H1 (cell line): ENCODE data around the gene HDAC7. TPM values are rescaled to one million over a fixed set of nuclear protein-coding genes. Genes with fewer than 3 reads are reported as not detected.

ENCODE experiments used
- CTCF ChIA-PET: fragments of 300-600 bp; sonication (Branson Sonifier 250); formaldehyde crosslinking; loops from one replicate; lab custom pipeline; 2021; ENCODE audit not compliant: partially characterized antibody; lab: Charles Lee
- POLR2A ChIA-PET: fragments of 300-600 bp; sonication (Branson Sonifier 250); formaldehyde crosslinking; loops from one replicate; lab custom pipeline; 2021; ENCODE audit warnings: inconsistent platforms; ENCODE audit not compliant: partially characterized antibody; lab: Charles Lee
- DNase-seq, 2 experiments: peaks; one replicate each; pipeline versions ENCODE4 v3.0.0 to v3.0.0-alpha.2; 2010 to 2022; ENCODE audit warnings: low spot score in 2 of 2, low read depth in 1 of 2, mixed read lengths in 1 of 2
- FAIRE-seq: peaks from 2 replicates; lab custom pipeline; 2011; peaks lifted over from hg19 to GRCh38; lab: Jason Lieb, UNC
- H2AFZ ChIP-seq: 2 replicates; pipeline ENCODE4 v1.8.1; 2012; ENCODE audit warnings: low read length, inconsistent platforms
- H2AK5ac ChIP-seq: 2 replicates; pipeline ENCODE4 v1.6.1; 2013; ENCODE audit warnings: low read depth, low read length
- H2BK120ac ChIP-seq: replicated peaks from 2 replicates; pipeline ENCODE3; 2013; ENCODE audit warnings: low read depth, low read length, inconsistent platforms
- H2BK12ac ChIP-seq: 2 replicates; pipeline ENCODE4 v1.6.1; 2013; ENCODE audit warnings: low read depth, low read length
- H2BK15ac ChIP-seq: 2 replicates; pipeline ENCODE4 v1.6.1; 2013; ENCODE audit warnings: low read length
- H2BK20ac ChIP-seq: 2 replicates; pipeline ENCODE4 v1.6.1; 2013; ENCODE audit warnings: low read length
- H2BK5ac ChIP-seq: 2 replicates; pipeline ENCODE4 v1.6.1; 2013; ENCODE audit warnings: low read depth, low read length
- H3K14ac ChIP-seq: 2 replicates; pipeline ENCODE4 v1.6.1; 2013; ENCODE audit warnings: inconsistent platforms; ENCODE audit not compliant: insufficient read length
- H3K18ac ChIP-seq: 2 replicates; pipeline ENCODE4 v1.6.1; 2013; ENCODE audit warnings: low read length; ENCODE audit errors: extremely low read depth
- H3K23ac ChIP-seq: 2 replicates; pipeline ENCODE4 v1.6.1; 2013; ENCODE audit warnings: inconsistent platforms; ENCODE audit not compliant: insufficient read length
- H3K23me2 ChIP-seq: 2 replicates; pipeline ENCODE4 v1.6.1; 2013; ENCODE audit warnings: low read depth, low read length
- H3K27ac ChIP-seq: 2 replicates; pipeline ENCODE4 v1.6.1; 2011; ENCODE audit warnings: low read depth, low read length, inconsistent platforms
- H3K27me3 ChIP-seq, 4 experiments: replicated peaks in 1 of 4; 1 replicate in 1 of 4; 2 replicates in 3 of 4; pipeline versions ENCODE4 v1.6.1 to v1.8.1; 2011 to 2013; ENCODE audit warnings: low read length in 3 of 4, mild to moderate bottlenecking in 3 of 4, inconsistent platforms in 2 of 4, mixed read lengths in 2 of 4, moderate library complexity in 1 of 4; ENCODE audit not compliant: control insufficient read depth in 3 of 4, insufficient read depth in 3 of 4; ENCODE audit errors: extremely low read depth in 1 of 4
- H3K36me3 ChIP-seq, 4 experiments: 2 replicates each; pipeline versions ENCODE4 v1.6.1 to v1.8.1; 2011 to 2013; ENCODE audit warnings: mild to moderate bottlenecking in 4 of 4, low read length in 3 of 4, moderate library complexity in 2 of 4, control low read depth in 1 of 4, inconsistent platforms in 1 of 4; ENCODE audit not compliant: insufficient read depth in 4 of 4, control insufficient read depth in 2 of 4
- H3K4ac ChIP-seq: replicated peaks from 2 replicates; pipeline ENCODE3; 2013; ENCODE audit warnings: low read length, low read depth, mixed read lengths, inconsistent platforms; ENCODE audit not compliant: insufficient read length
- H3K4me1 ChIP-seq, 4 experiments: replicated peaks in 1 of 4; 1 replicate in 1 of 4; 2 replicates in 3 of 4; pipeline versions ENCODE4 v1.6.1 to v1.8.1; 2011 to 2013; ENCODE audit warnings: low read length in 3 of 4, inconsistent platforms in 2 of 4, mixed read lengths in 1 of 4; ENCODE audit not compliant: insufficient read depth in 4 of 4, control insufficient read depth in 3 of 4
- H3K4me2 ChIP-seq, 2 experiments: 2 replicates each; pipeline versions ENCODE4 v1.6.1 to v1.8.1; 2011 to 2013; ENCODE audit warnings: low read depth in 2 of 2, low read length in 2 of 2, control low read depth in 1 of 2, inconsistent platforms in 1 of 2, mild to moderate bottlenecking in 1 of 2; ENCODE audit not compliant: insufficient read depth in 1 of 2
- H3K4me3 ChIP-seq, 4 experiments: fragments of 200-600, 300-600 bp in 1 of 4; sonication (generic), shearing (Covaris generic), sonication (Bioruptor Twin) in 1 of 4; 2 replicates each; pipeline versions ENCODE4 v1.5.1 to v1.8.1; 2011 to 2016; ENCODE audit warnings: low read length in 4 of 4, low read depth in 3 of 4, control low read depth in 2 of 4, inconsistent platforms in 2 of 4, mild to moderate bottlenecking in 2 of 4, mixed read lengths in 1 of 4, moderate library complexity in 1 of 4; ENCODE audit not compliant: insufficient read depth in 2 of 4; ENCODE audit errors: extremely low read depth in 1 of 4
- H3K56ac ChIP-seq: replicated peaks from 2 replicates; pipeline ENCODE3; 2013; ENCODE audit warnings: low read depth, mild to moderate bottlenecking, mixed read lengths, low read length, inconsistent platforms; ENCODE audit not compliant: insufficient read length
- H3K79me1 ChIP-seq: 2 replicates; pipeline ENCODE4 v1.6.1; 2013; ENCODE audit warnings: low read depth, low read length, control low read depth
- H3K79me2 ChIP-seq, 2 experiments: 2 replicates each; pipeline versions ENCODE4 v1.6.1 to v1.8.1; 2012 to 2013; ENCODE audit warnings: low read length in 2 of 2, mild to moderate bottlenecking in 2 of 2, inconsistent platforms in 1 of 2; ENCODE audit not compliant: insufficient read depth in 2 of 2, control insufficient read depth in 1 of 2
- H3K9ac ChIP-seq, 4 experiments: replicated peaks in 1 of 4; 1 replicate in 1 of 4; 2 replicates in 3 of 4; pipeline versions ENCODE4 v1.6.1 to v1.8.1; 2011 to 2013; ENCODE audit warnings: low read depth in 3 of 4, low read length in 3 of 4, control low read depth in 2 of 4, mild to moderate bottlenecking in 2 of 4, moderate library complexity in 2 of 4, inconsistent platforms in 1 of 4; ENCODE audit errors: extremely low read depth in 1 of 4
- H3K9me3 ChIP-seq, 2 experiments: 2 replicates each; pipeline versions ENCODE4 v1.6.1 to v1.8.1; 2012 to 2013; ENCODE audit warnings: mild to moderate bottlenecking in 2 of 2, moderate library complexity in 2 of 2, control low read depth in 1 of 2, inconsistent platforms in 1 of 2, low read depth in 1 of 2, low read length in 1 of 2, mixed read lengths in 1 of 2; ENCODE audit not compliant: insufficient read depth in 2 of 2
- H4K20me1 ChIP-seq, 2 experiments: replicated peaks in 1 of 2; 2 replicates each; pipeline versions ENCODE3 to v1.8.1; 2011 to 2013; ENCODE audit warnings: inconsistent platforms in 2 of 2, low read length in 2 of 2, mild to moderate bottlenecking in 1 of 2; ENCODE audit not compliant: insufficient read depth in 2 of 2, control insufficient read depth in 1 of 2
- H4K5ac ChIP-seq: 2 replicates; pipeline ENCODE4 v1.6.1; 2013; ENCODE audit warnings: low read length, low read depth, mixed read lengths, inconsistent platforms; ENCODE audit not compliant: insufficient read length
- H4K8ac ChIP-seq: 2 replicates; pipeline ENCODE4 v1.8.0; 2013; ENCODE audit warnings: mild to moderate bottlenecking, moderate library complexity, low read length, inconsistent platforms; ENCODE audit not compliant: insufficient read depth; ENCODE audit errors: extremely low read depth
- H4K91ac ChIP-seq: replicated peaks from 2 replicates; pipeline ENCODE3; 2013; ENCODE audit warnings: low read length, mixed read lengths, inconsistent platforms; ENCODE audit not compliant: insufficient read length
- FOSL1 ChIP-seq: IDR thresholded peaks from 2 replicates; pipeline ENCODE4 v1.6.1; 2011; ENCODE audit warnings: mild to moderate bottlenecking, low read depth, low read length, moderate library complexity; ENCODE audit not compliant: insufficient read depth
- JUN ChIP-seq: IDR thresholded peaks from 2 replicates; pipeline ENCODE4 v1.6.1; 2011; ENCODE audit warnings: low read depth, mild to moderate bottlenecking, improper control_type of control experiment, low read length
- KDM4A ChIP-seq: IDR thresholded peaks from one replicate; pipeline ENCODE4 v1.7.1; 2012; ENCODE audit warnings: low read depth, mild to moderate bottlenecking, moderate library complexity, low read length, inconsistent platforms; ENCODE audit not compliant: severe bottlenecking
- POLR2A ChIP-seq, 2 experiments: IDR thresholded peaks; 1 replicate in 1 of 2; 2 replicates in 1 of 2; pipeline ENCODE4 v1.6.1; 2011; ENCODE audit warnings: low read depth in 2 of 2, low read length in 2 of 2, mild to moderate bottlenecking in 2 of 2; ENCODE audit errors: control extremely low read depth in 1 of 2
- SIX5 ChIP-seq: IDR thresholded peaks from 2 replicates; pipeline ENCODE4 v1.6.1; 2011; ENCODE audit warnings: mild to moderate bottlenecking, low read depth, low read length
- SP4 ChIP-seq: IDR thresholded peaks from 2 replicates; pipeline ENCODE4 v1.6.1; 2012; ENCODE audit warnings: low read length, inconsistent platforms
- TAF7 ChIP-seq: optimal IDR thresholded peaks from 2 replicates; pipeline ENCODE3; 2011; ENCODE audit warnings: low read depth, mild to moderate bottlenecking, inconsistent platforms, low read length, moderate library complexity, borderline replicate concordance
- TEAD4 ChIP-seq: IDR thresholded peaks from 2 replicates; pipeline ENCODE4 v1.6.1; 2012; ENCODE audit warnings: low read depth, low read length, inconsistent platforms, mixed read lengths
- WGBS, 2 experiments: shearing (Covaris generic) in 1 of 2; methylation state at CpG; one replicate each; pipeline versions ENCODE4 v1.1.6 to v1.1.7; 2013 to 2015; ENCODE audit warnings: low lambda C conversion rate in 2 of 2, mixed read lengths in 2 of 2, inconsistent platforms in 1 of 2, low coverage in 1 of 2, missing lambda C conversion rate in 1 of 2; ENCODE audit not compliant: insufficient replicate concordance in 2 of 2, insufficient coverage in 1 of 2, insufficient read length in 1 of 2; ENCODE audit errors: extremely low coverage in 1 of 2, missing lambda C conversion rate in 1 of 2; 5-methylcytosine and 5-hydroxymethylcytosine counted together
- polyA plus RNA-seq, 7 experiments: library from polyadenylated mRNA; depleted of rRNA in 3 of 7; stranded (reverse) in 5 of 7; unstranded in 2 of 7; fragments of >200 nt in 5 of 7; fragments of 200-250 nt in 2 of 7; gene quantifications; 1 replicate in 5 of 7; 2 replicates in 1 of 7; 4 replicates in 1 of 7; pipeline versions ENCODE4 v1.2.1 to v1.2.3, GENCODE V29; 2011 to 2013; ENCODE audit warnings: missing spikeins in 2 of 7, mixed read lengths in 2 of 7
- total RNA-seq: library from RNA; stranded (reverse); fragmentation: NEBNext Ultra II Directional; extraction: Animal tissue kit (Norgen Biotek cat#: 25700); gene quantifications from 2 replicates; pipeline ENCODE4 v1.2.1, GENCODE V29; 2021
- TF ChIP-seq, protein P1 (sequence below): IDR thresholded peaks from 2 replicates; pipeline ENCODE4 v1.6.1; 2012; ENCODE audit warnings: inconsistent platforms

Gene HDAC7
- total and polyA plus RNA-seq, 2 of the 8 experiments (the other 6 are each of a cell fraction or from before 2014, with no cell fraction given), result 25.5 to 84.9 TPM

DNA sequence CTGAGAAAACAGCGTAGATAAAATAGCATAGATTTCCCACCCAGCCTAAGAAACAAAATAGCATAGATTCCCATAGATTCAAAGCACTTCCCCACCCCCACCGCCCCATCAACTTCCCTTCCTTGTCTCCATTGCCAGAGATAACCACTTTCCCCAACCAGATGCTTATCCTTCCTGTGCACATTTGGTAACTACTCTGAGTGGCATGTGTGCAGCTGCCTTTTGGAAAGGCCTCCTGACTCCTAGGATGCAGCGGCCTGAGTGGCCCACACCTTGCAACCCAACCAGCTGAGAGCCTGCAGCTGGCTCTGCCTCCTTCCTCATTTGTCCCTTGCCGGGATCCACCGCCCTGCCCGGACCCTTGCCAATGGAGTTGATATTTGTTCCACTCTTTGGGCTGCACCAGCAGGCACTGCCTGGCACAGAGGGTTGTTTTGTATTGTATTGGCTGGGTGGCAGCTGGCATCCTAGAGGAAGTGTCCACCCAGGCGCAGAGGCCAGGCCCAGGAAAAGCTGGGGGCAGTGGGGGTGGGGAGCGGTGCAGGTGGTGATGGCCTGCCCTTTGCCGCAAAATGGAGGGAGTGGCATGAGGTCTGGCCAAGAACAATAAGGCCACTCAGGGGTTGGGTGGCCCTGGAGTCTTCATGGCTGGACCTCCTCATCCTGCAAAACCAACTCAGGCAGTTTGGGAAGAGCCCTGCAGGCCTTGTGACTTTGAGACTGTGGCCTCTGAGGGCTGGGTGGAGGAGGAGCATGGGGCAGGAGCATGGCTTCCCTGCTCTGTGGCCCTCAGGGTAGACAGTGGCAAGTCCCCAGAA is 41.8 kb downstream of the HDAC7 start:
- Histone ChIP-seq H3K18ac (peak overlapping the region; percentile 83), H3K27me3 (peaks cover 0 to 18% (median 11%) of the 10 kb centered on the region in 4 experiments; a peak in 4 of 7 replicates), H2BK5ac (0 out of 2 replicates have a peak overlapping the region, but pooled peaks have one; percentile 24), H3K36me3 (no peaks in the 10 kb centered on the region), H2BK120ac (no peak overlapping the region), H3K79me2 (no peaks in the 10 kb centered on the region), H3K56ac (no peak overlapping the region), H2AK5ac (no peak overlapping the region), H4K8ac (no peak overlapping the region; the same call in 1 of the 2 replicates), H2BK15ac (no peak overlapping the region), H3K4me2 (no peak overlapping the region; a peak in 1 of 4 replicates), H4K5ac (no peak overlapping the region), H3K23me2 (peaks cover 4% of the 10 kb centered on the region; the same call in 1 of the 2 replicates), H4K91ac (no peak overlapping the region), H3K4ac (no peak overlapping the region), H3K9me3 (no peaks in the 10 kb centered on the region), H2BK12ac (peak overlapping the region; percentile 60; the same call in 1 of the 2 replicates), H3K27ac (no peak overlapping the region), H3K9ac (no peak overlapping the region), H3K79me1 (no peaks in the 10 kb centered on the region), H3K23ac (no peak overlapping the region), H3K14ac (no peak overlapping the region), H2AFZ (no peak overlapping the region), H3K4me1 (peaks cover 0 to 23% (median 12%) of the 10 kb centered on the region in 4 experiments; a peak in 5 of 7 replicates), H3K4me3 (no peak overlapping the region), H4K20me1 (peaks cover 0 to 18% of the 10 kb centered on the region in 2 experiments), H2BK20ac (no peak overlapping the region)
- no peak for DNase-seq
- 96% methylated on average over 9 of the region's 9 CpGs; no CpG with 5 or more reads in 1 of the 2 experiments for WGBS, 2 experiments
- ChIA-PET POLR2A (interaction anchor here (0.7 to 4.4 kb wide), 8 partner anchors 11 to 72 kb away, joined by 3 to 22 read pairs (median 4); partner anchors contain the start of gene RPAP3), CTCF (interaction anchor here (0.6 to 58.8 kb wide), 13 partner anchors 8 to 127 kb away, joined by 3 to 2442 read pairs (median 6); partner anchors contain the start of genes ENDOU, RAPGEF3, RPAP3 and VDR)
- FAIRE-seq, result no peak
- no peak for TF ChIP-seq SP4
- TF ChIP-seq TAF7, result no peak
- no peak for TF ChIP-seq KDM4A
- TF ChIP-seq, protein P1, sequence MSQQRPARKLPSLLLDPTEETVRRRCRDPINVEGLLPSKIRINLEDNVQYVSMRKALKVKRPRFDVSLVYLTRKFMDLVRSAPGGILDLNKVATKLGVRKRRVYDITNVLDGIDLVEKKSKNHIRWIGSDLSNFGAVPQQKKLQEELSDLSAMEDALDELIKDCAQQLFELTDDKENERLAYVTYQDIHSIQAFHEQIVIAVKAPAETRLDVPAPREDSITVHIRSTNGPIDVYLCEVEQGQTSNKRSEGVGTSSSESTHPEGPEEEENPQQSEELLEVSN, result no peak
- no peak for TF ChIP-seq TEAD4
- no peak for TF ChIP-seq POLR2A (IDR thresholded peaks at IDR 0.05; ENCODE audit: control extremely low read depth in 1 of 2, low read depth in 2 of 2, low read length in 2 of 2)
- TF ChIP-seq FOSL1, result no peak
- TF ChIP-seq JUN, result no peak
- no peak for TF ChIP-seq SIX5
